ENCODE measurements around the gene PLCL1. TPM values are rescaled to one million over a fixed set of nuclear protein-coding genes. Genes with fewer than 3 reads are reported as not detected.

Gene PLCL1
- total and polyA plus RNA-seq, 10 of the 15 experiments (the other 5 are each of a cell fraction or from before 2014, with no cell fraction given) = 0.03 to 1.5 (median 0.22) TPM

DNA sequence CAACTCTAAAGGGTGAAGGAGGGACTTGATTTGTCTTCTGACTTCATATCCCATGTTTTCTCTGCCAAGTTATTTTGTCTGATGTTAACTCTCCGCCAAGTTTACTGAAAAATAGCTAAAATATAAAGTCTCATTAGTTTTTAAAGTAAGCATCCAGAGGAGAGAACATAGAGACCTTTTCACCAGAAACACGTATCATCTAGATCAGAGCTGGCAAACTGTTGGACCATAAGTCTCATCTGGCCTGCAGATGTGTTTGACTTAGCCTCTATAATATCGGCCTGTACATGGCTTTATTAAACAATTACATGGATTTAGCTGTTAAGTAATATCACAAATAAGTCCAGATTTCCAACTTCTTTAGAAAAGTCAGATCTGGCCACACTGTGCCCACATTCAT lies 182.6 kb downstream of the PLCL1 start (continued):
- TF ChIP-seq EP300 (IDR thresholded peaks at IDR 0.05; ENCODE audit: borderline replicate concordance in 1 of 2, control insufficient read depth in 1 of 2, low read depth in 2 of 2, low read length in 2 of 2) (no peak), MTA3 (IDR thresholded peaks at IDR 0.05; ENCODE audit: borderline replicate concordance, low read length) (no peak), MTA2 (IDR thresholded peaks at IDR 0.05; ENCODE audit: low read depth) (no peak), NFXL1 (IDR thresholded peaks at IDR 0.05; ENCODE audit: borderline replicate concordance) (no peak), ZZZ3 (IDR thresholded peaks at IDR 0.05; ENCODE audit: control insufficient read depth, insufficient read length, low read depth) (no peak), PAX5 (IDR thresholded peaks at IDR 0.05; ENCODE audit: borderline replicate concordance, low read depth, low read length) (no peak), ZBED1 (IDR thresholded peaks at IDR 0.05; ENCODE audit: borderline replicate concordance) (no peak), POLR2A (IDR thresholded peaks at IDR 0.05; ENCODE audit: low read depth, low read length) (no peak), KDM1A (IDR thresholded peaks at IDR 0.05; ENCODE audit: borderline replicate concordance) (no peak), FOXM1 (IDR thresholded peaks at IDR 0.05; ENCODE audit: low read depth, low read length) (no peak)
- TF ChIP-seq, protein P1, sequence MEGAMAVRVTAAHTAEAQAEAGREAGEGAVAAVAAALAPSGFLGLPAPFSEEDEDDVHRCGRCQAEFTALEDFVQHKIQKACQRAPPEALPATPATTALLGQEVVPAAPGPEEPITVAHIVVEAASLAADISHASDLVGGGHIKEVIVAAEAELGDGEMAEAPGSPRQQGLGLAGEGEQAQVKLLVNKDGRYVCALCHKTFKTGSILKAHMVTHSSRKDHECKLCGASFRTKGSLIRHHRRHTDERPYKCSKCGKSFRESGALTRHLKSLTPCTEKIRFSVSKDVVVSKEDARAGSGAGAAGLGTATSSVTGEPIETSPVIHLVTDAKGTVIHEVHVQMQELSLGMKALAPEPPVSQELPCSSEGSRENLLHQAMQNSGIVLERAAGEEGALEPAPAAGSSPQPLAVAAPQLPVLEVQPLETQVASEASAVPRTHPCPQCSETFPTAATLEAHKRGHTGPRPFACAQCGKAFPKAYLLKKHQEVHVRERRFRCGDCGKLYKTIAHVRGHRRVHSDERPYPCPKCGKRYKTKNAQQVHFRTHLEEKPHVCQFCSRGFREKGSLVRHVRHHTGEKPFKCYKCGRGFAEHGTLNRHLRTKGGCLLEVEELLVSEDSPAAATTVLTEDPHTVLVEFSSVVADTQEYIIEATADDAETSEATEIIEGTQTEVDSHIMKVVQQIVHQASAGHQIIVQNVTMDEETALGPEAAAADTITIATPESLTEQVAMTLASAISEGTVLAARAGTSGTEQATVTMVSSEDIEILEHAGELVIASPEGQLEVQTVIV (IDR thresholded peaks at IDR 0.05; ENCODE audit: borderline replicate concordance, partially characterized antibody) = no peak
- TF ChIP-seq, protein P2, sequence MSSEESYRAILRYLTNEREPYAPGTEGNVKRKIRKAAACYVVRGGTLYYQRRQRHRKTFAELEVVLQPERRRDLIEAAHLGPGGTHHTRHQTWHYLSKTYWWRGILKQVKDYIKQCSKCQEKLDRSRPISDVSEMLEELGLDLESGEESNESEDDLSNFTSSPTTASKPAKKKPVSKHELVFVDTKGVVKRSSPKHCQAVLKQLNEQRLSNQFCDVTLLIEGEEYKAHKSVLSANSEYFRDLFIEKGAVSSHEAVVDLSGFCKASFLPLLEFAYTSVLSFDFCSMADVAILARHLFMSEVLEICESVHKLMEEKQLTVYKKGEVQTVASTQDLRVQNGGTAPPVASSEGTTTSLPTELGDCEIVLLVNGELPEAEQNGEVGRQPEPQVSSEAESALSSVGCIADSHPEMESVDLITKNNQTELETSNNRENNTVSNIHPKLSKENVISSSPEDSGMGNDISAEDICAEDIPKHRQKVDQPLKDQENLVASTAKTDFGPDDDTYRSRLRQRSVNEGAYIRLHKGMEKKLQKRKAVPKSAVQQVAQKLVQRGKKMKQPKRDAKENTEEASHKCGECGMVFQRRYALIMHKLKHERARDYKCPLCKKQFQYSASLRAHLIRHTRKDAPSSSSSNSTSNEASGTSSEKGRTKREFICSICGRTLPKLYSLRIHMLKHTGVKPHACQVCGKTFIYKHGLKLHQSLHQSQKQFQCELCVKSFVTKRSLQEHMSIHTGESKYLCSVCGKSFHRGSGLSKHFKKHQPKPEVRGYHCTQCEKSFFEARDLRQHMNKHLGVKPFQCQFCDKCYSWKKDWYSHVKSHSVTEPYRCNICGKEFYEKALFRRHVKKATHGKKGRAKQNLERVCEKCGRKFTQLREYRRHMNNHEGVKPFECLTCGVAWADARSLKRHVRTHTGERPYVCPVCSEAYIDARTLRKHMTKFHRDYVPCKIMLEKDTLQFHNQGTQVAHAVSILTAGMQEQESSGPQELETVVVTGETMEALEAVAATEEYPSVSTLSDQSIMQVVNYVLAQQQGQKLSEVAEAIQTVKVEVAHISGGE (CRISPR knock-in tag; IDR thresholded peaks at IDR 0.05) = no peak
- TF ChIP-seq, protein P3, sequence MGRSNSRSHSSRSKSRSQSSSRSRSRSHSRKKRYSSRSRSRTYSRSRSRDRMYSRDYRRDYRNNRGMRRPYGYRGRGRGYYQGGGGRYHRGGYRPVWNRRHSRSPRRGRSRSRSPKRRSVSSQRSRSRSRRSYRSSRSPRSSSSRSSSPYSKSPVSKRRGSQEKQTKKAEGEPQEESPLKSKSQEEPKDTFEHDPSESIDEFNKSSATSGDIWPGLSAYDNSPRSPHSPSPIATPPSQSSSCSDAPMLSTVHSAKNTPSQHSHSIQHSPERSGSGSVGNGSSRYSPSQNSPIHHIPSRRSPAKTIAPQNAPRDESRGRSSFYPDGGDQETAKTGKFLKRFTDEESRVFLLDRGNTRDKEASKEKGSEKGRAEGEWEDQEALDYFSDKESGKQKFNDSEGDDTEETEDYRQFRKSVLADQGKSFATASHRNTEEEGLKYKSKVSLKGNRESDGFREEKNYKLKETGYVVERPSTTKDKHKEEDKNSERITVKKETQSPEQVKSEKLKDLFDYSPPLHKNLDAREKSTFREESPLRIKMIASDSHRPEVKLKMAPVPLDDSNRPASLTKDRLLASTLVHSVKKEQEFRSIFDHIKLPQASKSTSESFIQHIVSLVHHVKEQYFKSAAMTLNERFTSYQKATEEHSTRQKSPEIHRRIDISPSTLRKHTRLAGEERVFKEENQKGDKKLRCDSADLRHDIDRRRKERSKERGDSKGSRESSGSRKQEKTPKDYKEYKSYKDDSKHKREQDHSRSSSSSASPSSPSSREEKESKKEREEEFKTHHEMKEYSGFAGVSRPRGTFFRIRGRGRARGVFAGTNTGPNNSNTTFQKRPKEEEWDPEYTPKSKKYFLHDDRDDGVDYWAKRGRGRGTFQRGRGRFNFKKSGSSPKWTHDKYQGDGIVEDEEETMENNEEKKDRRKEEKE (IDR thresholded peaks at IDR 0.05) = no peak
